Measurements from ENCODE around the gene MUS81. TPM values are rescaled to one million over a fixed set of nuclear protein-coding genes. Genes with fewer than 3 reads are reported as not detected.

The MUS81 gene
- total and polyA plus RNA-seq, 2 of the 13 experiments (the other 11 are each of a cell fraction or from before 2014, with no cell fraction given) = 25.6 to 30.2 TPM

DNA sequence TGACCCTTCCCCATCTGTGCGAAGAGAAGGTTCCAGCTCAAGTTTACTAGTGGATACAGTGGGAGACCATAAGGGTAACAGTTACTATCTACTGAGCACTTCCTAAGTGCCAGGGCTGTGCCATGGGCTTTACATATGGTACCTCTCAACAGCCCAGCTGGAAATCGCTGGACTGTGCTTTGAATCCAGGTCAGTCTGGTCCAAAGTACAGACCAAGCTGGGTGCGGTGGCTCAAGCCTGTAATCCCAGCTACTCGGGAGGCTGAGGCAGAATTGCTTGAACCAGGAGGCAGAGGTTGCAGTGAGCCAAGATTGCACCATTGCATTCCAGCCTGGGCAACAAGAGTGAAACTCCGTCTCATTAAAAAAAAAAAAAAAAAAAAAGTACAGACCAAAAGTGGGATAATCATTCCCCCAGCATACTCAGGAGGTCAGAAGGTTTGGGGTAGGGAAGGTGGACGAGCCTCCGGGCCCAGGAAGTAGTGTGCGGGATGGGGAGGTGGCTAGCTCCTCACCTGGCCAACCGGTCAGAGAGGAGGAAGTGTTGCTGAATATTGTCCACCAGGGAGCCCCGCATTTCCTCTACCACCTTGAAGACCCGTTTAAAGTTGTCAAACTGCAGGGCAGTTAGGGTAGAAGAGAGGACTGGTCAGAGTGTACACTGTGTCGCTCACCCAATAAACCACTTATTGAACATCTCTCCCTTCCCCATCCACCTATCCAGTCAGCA, 25.7 kb downstream of the MUS81 start (continued):
- TF ChIP-seq ZNF318 (CRISPR knock-in tag; IDR thresholded peaks at IDR 0.05) (no peak), XRCC5 (optimal IDR thresholded peaks at IDR 0.05; ENCODE audit: low read length) (no peak), HNF4A (CRISPR knock-in tag; IDR thresholded peaks at IDR 0.05) (no peak), EEA1 (CRISPR knock-in tag; IDR thresholded peaks at IDR 0.05; ENCODE audit: borderline replicate concordance) (no peak), ZNF776 (CRISPR knock-in tag; IDR thresholded peaks at IDR 0.05) (no peak), ZNF451 (CRISPR knock-in tag; IDR thresholded peaks at IDR 0.05) (no peak), ZNF383 (CRISPR knock-in tag; IDR thresholded peaks at IDR 0.05; ENCODE audit: borderline replicate concordance) (no peak), NCOA5 (CRISPR knock-in tag; IDR thresholded peaks at IDR 0.05) (no peak), EZH2 (conservative IDR thresholded peaks at IDR 0.05; ENCODE audit: low read depth, low read length) (no peak), ARID2 (CRISPR knock-in tag; IDR thresholded peaks at IDR 0.05; ENCODE audit: borderline replicate concordance) (no peak), ZNF205 (CRISPR knock-in tag; IDR thresholded peaks at IDR 0.05) (no peak), CHCHD3 (CRISPR knock-in tag; IDR thresholded peaks at IDR 0.05) (no peak), ZFP36L2 (CRISPR knock-in tag; IDR thresholded peaks at IDR 0.05) (no peak)
- TF ChIP-seq, protein P1, sequence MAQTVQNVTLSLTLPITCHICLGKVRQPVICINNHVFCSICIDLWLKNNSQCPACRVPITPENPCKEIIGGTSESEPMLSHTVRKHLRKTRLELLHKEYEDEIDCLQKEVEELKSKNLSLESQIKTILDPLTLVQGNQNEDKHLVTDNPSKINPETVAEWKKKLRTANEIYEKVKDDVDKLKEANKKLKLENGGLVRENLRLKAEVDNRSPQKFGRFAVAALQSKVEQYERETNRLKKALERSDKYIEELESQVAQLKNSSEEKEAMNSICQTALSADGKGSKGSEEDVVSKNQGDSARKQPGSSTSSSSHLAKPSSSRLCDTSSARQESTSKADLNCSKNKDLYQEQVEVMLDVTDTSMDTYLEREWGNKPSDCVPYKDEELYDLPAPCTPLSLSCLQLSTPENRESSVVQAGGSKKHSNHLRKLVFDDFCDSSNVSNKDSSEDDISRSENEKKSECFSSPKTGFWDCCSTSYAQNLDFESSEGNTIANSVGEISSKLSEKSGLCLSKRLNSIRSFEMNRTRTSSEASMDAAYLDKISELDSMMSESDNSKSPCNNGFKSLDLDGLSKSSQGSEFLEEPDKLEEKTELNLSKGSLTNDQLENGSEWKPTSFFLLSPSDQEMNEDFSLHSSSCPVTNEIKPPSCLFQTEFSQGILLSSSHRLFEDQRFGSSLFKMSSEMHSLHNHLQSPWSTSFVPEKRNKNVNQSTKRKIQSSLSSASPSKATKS (CRISPR knock-in tag; IDR thresholded peaks at IDR 0.05) = no peak
- TF ChIP-seq, protein P2, sequence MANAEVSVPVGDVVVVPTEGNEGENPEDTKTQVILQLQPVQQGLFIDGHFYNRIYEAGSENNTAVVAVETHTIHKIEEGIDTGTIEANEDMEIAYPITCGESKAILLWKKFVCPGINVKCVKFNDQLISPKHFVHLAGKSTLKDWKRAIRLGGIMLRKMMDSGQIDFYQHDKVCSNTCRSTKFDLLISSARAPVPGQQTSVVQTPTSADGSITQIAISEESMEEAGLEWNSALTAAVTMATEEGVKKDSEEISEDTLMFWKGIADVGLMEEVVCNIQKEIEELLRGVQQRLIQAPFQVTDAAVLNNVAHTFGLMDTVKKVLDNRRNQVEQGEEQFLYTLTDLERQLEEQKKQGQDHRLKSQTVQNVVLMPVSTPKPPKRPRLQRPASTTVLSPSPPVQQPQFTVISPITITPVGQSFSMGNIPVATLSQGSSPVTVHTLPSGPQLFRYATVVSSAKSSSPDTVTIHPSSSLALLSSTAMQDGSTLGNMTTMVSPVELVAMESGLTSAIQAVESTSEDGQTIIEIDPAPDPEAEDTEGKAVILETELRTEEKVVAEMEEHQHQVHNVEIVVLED (CRISPR knock-in tag; IDR thresholded peaks at IDR 0.05; ENCODE audit: borderline replicate concordance) = no peak
- TF ChIP-seq, protein P3, sequence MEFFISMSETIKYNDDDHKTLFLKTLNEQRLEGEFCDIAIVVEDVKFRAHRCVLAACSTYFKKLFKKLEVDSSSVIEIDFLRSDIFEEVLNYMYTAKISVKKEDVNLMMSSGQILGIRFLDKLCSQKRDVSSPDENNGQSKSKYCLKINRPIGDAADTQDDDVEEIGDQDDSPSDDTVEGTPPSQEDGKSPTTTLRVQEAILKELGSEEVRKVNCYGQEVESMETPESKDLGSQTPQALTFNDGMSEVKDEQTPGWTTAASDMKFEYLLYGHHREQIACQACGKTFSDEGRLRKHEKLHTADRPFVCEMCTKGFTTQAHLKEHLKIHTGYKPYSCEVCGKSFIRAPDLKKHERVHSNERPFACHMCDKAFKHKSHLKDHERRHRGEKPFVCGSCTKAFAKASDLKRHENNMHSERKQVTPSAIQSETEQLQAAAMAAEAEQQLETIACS (CRISPR knock-in tag; IDR thresholded peaks at IDR 0.05) = no peak

Data from HepG2 (cell line).